HG03039 (cell line): ENCODE results near the gene BTBD3.

Experiments
- ATAC-seq: cut with Tn5 transposase; IDR thresholded peaks from one replicate; pipeline ENCODE4 v1.9.1; 2021; ENCODE audit warnings: mild to moderate bottlenecking, moderate library complexity; ENCODE audit not compliant: unreplicated experiment

Gene BTBD3

DNA sequence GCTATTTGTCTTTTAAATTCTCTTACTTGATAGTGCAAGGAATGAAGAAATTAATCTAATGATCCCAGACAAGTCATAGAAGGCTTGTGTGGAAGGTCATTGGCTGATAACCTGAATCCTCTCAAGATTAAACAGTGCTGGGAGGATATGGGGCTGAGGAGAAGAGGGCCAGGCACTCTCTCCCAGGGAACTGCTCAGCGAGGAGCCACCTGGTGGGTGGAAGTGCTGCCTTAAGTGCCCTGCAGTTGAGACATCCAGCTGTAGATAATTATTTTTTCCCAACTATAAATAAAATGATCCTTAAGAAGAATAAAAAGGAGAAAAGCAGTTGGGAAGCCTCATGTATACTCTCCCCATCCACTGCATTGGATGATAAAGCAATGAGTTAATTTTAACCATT is 47.9 kb downstream of the BTBD3 start:
- ATAC-seq: no peak

DNA sequence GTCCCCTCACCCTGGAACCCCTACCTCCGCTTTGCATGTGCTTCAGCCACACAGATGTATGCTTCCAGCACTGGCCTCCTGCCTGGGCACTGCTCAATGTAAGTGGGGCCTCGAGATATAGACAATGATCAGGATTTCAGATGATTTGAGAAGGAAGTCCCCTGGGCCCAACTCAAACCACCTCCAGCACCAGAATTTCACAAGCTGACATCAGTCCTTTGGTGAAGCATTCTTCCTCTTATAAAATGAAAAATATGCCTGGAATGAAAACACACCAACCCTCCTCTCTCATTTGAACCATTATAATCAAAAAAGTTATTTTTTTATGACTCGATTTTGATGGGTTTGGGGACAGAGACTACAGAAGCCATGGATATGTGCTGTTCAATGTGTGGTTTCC is 48.5 kb downstream of the BTBD3 start:
- ATAC-seq: no peak

DNA sequence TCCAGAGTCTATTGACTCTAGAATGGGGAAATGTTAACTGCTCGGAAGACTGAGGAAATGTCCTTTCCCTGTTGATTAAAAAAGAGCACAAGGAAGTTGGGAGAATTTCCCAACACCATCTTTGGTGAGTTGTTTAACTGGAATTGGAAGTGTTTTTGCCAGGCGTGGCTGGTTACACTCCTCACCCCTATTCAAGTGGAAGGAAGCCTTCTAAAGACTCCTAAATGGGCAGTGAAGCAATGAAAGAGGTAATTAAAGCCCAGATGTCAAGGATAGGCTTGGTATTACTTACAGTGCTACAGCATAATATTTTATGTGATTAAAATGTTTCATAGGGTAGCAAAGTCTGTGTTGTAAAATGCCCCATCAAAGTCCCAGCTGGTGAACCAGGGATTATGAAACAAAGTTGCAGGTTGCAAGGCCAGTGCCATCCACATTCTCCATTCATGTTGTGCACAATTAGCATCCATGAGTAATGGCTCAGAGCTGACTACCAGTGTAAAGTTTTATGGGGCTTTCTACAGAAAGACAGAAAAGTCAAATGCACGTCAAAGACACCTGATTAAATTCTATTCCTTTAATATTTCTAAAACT is 52.6 kb downstream of the BTBD3 start:
- no peak for ATAC-seq

DNA sequence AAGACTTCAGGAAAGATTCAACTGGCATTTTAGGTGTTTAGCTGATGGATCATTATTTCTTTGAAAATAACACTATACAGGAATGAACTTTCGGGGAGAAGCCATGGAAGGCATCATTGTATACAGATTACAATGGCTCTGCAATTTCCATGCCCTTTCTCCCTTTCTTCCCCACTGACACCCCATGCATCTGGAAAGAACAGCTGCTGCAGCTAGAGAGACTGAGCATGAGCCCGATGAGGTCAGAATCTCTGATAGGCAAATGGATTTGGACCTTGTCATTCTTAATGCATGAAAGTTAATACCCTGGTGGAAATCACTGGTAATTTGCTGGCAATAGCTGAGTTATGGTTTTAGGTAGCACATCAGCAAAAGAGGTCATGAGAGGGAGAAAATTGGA is 54.8 kb downstream of the BTBD3 start:
- ATAC-seq: no peak
